CD4-positive, alpha-beta T cell treated with Interleukin-17A for 1 hour (primary cell): Measurements from ENCODE around the gene GRIP1.

Experiments used
- DNase-seq: peaks from one replicate; pipeline ENCODE4 v3.0.0-alpha.2; 2020

GRIP1 gene

DNA sequence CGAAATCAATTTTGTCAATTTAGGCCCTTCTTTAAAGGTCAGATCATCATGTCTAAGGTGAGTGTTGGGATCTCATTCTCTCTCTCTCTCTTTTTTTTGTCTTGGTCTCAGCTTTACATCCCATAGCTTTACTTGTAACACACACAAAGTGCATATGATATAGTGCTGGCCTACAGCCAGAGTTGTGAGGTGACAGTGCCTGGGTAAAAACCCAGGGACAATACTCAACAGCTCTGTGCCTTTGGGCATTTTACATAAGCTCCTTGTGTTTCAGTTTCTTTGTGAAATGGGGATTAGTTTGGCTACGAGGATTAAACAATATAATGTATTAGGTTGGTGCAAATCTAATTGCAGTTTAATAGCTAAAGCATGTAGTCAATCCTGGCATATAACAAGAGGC is 40.2 kb downstream of the GRIP1 start:
- DNase-seq = no peak

DNA sequence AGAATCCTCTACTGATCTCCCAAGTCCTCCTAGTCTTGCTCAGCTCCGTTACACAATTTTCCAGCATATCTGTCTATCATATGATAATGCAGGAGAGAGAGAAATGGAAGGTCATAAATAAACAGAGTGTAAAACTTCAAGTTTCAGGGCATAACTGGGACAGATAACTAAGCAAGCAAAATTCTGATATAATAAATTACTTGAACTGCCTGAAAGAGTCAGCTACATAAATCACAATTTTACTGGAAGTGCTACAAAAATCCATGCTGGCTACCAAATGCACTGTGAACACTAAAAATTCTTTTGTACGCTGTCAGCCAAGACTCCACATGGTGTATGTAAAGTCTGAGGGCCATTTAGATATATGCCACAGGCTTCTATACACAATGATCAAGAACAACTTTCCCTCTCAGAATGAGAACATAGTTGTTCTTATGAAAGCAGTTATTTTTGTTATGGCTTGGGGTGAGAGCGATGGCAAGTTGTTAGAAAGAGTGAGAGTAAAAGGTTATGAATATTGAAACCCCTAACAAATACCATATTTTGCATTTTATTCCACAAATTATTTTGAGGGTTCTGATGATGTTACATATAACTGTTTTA is 41.1 kb downstream of the GRIP1 start:
- DNase-seq = no peak

DNA sequence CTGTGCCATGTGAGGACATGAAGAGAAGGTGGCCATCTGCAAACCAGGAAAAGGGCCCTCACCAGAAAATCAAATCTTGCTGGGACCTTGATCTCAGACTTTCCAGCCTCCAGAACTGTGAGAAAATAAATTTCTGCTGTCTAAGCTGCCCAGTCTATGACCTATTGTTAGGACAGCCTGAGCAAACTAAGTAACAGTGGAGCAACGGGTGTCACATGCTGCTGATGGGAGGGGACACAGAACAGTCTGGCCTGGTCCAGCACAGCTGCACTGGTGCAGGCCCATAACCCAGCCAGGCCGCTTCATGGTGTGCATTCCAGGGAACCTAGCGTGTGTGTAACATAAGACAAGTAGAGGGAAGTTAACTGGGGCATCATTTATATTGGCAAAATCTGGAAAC is 42.1 kb downstream of the GRIP1 start:
- no peak for DNase-seq

DNA sequence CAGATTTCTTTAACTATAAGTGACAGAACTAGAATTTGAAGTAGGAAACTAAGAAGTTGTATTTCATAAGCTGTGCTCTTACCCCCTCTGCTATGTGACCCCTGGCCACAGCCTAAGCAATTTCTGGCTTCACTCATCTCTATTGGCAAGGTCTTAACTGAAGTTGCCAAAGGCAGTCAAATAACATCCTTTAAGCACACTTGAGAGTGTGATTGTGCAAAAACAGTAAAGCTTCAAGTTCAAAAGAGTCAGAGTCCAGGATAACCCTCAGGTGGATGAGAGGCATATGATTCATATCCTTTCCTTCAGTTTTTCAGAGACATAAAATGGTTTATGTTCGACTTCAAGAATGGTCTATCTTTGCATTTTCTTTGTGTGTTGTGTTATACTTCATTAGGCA is 45.2 kb downstream of the GRIP1 start:
- no peak for DNase-seq

DNA sequence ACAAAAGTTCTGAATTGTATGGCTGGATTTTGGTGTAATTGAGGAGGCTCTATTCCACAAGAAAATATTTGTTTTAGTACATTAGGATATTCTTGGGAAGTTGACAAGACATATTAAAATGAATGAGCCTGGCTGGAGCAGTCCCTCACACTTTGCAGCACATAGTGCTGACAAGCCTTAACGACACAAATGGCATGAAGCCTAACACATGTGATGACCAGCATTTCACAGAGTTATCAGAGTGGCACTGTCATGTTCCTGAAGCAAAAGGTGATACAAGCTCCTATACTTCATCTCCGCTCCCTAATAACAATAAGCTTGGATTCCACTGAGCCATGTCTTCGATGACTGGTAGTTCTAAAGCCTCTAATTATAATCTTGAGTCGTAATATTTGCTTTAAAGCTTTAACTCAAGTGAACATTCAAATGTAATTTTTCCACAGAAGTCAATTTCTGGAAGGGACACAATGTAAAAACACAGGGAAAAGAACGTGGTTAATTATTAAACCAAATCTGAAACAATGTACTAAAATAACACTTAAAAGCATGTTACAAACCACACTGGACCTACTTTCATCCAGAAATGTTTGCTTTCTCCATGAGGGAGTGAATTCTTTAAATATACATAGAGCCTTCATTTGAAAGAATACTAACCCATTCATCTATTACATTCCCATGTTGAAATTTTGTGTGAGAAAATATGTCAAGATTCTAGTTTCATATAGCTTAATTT is 49.6 kb downstream of the GRIP1 start:
- DNase-seq = no peak

DNA sequence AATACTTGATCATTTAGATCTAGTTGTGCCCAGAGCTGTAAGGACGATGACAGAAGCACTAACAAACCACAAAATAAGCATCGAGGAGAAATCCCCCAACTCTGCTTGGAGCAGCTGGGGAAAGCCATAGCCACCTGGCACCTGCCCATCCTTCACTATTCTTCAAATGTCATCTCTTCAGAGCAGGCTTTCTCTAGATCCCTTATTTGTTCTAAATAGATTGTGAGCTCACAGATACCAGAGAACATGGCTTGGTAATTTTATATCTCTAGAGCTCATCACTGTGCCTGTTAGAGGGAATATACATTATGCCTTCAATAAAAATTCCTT is 50.9 kb downstream of the GRIP1 start:
- DNase-seq = no peak

DNA sequence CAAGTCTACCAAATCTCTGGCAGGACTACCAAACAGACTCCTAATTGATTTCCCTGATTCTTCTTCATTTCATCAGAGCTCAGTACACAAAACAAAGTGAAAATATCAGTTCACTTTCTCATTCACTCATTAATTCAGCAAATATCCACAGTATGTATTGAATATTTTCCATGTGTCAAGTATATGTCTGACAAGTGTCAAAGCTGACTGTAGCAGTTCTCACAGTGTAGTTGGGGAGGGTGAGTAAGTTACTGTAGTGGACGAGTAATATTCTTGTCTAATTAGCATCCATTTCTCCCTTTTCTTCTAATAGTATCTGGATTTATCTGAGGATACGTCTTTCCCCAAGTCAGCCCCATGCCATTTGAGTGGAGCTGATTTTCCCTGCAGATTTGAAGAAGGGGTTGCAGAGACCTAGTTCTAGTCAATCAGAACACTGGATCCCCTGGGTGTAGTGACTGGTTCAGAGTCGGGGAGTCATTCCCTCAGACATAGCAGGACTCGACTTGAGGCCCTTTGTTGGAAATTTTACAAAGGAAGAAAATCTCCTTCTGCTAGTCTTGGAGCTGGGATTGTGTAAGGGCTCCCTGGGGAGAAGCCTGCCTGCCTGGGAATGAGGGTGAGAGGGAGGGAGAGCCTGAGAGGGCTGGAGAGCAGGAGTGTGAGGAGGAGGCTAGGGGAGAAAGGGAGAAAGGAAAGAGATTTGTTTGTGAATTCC is 51.4 kb downstream of the GRIP1 start:
- DNase-seq = no peak

DNA sequence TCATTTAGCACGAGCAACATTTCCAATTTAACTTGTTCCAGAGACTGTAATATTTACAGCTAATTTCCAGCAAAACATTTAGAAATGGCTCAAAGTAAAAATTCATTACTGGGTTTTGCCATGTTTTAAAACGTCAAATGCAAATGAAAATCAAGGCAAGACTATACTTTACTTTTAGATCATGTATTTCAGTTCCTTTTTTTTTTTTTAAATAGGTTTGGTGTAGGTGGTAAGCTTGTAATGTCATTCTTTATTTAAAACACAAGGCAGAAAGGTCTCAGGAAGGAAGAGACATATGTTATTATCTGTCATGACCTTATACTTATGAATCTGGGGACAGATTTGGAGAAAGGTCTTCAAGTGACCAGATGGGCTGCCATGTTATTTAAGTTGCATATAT is 54.1 kb downstream of the GRIP1 start:
- DNase-seq = no peak

DNA sequence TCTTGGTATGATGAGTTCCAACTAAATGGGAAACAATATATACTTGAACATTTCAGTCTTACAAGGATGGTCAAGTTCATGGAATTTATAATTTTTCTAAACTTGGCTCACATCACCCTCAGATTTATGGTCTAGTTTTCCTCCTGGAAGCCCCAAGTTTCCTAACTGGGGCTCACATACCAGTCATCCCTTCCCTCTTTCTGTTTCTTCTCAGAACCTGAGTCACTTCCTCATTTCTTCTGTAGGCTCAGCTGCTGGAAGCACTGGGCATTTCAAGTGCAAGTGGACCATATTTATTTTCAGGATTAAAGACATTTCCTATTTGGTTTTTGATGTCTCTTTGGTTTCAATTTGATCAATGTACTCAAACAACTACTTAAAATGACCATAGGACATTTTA is 55.4 kb downstream of the GRIP1 start:
- no peak for DNase-seq

DNA sequence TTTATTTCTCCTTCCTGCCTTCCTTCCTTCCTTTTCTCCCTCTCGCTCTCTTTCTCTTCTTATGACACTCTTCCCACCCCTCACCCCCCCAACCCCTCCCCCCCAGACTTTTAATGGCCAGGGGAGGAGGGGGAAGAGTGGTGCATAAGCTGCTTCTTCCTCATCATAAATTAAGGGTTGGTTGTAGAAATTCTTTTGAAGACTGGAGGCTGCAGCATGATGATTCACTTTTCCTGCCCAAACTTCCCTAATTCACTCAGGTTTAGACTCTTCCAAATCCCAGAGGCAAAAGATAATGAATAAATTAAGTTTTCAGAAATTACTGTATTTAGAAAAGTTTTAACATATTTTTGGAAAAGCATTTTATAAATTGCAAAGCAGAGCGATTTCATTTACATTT is 58.2 kb downstream of the GRIP1 start:
- no peak for DNase-seq

DNA sequence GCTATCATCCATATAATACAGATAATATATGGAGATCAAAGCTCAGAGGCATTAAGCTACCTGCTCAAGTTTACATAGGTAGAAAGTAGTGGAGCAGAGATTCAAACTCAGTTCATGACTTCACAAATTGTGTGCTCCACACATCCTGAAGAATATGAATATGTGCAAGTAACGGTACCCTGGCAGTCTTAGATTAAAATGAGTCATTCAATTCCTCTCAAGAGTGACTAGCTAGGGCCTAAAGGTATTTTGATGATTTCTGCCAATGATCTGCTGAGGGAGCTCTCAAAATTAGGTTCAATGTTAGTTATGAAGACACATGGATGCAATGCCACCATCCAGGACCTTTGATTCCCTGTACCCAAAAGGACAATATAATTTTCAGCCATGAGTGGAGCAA is 58.9 kb downstream of the GRIP1 start:
- no peak for DNase-seq

DNA sequence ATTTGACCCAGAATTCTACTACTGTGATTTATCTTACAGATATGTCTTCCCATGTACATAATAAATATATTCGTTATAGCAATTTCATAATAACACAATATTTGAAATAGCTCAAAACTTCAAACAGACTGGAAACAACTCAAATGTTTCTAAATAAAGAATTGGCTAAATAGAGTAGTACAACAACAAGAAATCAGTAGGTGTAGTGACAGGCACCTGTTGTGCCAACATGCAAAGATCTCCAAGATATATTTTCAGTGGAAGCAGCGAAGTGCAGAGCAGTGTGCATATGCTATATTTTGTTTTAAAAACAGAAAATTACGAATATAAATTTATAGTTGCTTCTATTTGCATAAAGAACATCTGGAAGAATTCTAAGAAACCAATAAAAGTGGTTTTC is 60.9 kb downstream of the GRIP1 start:
- no peak for DNase-seq

DNA sequence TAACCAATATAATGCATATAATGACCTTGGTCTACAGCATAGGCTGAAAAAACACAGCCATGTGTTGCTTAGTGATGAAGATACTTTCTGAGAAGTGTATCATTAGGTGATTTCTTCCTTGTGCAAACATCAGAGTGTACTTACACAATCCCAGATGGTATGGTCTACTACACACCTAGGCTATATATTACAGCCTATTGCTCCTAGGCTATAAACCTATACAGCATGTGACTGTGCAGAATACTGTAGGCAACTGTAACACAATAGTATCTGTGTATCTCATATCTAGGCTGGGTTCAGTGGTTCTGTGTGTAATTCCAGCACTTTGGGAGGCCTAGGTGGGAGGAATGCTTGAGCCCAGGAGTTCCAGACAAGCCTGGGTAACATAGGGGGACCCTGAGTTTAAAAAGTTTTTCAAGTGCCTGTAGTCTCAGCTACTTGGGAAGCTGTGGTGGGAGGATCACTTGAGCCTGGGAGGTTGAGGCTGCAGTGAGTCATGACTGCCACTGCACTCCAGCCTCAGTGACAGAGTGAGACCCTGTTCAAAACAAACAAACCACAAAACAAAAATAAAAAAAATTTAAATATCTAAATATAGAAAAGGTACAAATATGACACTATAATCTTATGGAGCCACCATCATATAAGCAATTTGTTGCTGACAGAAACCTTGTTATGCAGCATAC is 66.6 kb downstream of the GRIP1 start:
- DNase-seq = no peak

DNA sequence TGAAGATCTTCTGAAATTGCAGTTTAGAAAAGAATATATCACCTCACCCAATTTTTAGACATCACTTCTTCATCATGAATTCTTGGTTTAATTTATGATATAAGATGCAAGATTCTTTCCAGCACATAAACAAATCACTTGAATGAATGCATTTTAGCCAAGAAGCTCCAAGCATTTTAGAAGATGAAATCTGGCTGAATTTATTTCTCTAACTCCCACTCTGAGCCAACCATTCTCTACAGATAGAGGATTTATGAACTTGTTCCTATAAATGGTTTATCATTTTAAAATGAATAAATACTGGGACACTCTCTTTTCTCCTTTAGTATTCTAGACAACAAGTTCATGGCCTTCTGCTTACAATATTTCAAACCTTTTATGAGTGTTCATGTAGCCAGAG is 71.7 kb downstream of the GRIP1 start:
- no peak for DNase-seq

DNA sequence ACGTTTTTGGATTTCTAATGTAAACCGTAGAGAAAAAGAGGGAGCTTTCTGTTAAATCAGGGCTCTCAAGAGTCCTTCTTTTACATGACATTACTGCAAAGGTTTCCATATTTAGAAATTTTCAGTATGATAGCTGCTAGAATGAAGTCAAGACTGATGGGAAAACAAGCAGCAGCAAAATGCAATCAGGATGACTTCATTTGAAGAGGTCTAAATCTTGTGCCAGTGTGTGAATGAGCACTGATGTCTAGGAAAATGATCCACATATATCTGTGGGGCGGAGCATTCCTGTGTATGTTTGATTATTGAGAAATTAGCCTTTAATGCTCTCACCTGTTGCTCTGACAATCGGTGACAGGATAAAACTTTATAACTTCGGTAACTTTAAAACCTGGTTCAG is 73.6 kb downstream of the GRIP1 start:
- no peak for DNase-seq

DNA sequence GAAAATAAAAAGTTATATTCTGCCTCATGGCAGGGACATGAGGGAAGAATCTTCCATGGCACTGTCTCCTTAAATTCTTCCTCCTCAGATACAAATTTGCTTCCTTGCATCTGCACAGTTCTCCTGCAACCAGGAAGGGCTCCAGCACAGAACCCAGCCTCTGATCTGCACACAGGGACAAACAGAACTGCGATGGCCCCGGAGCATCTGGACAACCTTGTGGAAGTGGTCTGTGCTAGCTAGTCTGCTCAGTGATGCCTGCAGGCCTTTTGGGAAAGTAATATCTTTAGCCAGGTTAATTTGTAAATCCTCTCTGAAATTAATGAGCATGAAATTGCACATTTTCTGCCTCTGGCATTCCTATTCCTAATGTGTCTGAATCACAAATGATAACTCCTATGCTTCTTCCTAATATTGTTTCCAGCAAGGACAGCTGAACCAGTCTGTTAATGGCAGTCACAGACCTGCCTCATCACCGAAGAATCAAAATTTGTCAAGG is 74.8 kb downstream of the GRIP1 start:
- no peak for DNase-seq

DNA sequence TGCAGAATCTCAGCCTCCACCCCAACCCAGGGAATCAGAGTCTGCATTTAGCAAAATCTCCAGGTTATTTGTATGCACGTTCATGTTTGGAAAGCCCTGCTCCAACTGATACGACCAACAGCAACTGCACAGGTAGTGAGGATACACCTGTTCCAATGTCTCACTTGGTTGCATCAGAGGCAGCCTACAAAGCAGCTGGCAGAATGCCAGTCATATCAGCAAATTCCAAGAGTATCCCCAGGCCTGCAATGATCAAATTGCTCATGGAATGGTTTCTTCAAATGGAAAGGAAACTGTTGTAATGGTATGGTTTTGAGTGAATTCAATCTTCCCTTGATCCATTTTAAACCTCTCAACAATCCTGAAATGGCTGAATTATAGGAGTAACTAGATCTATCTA is 75.4 kb downstream of the GRIP1 start:
- DNase-seq = no peak

DNA sequence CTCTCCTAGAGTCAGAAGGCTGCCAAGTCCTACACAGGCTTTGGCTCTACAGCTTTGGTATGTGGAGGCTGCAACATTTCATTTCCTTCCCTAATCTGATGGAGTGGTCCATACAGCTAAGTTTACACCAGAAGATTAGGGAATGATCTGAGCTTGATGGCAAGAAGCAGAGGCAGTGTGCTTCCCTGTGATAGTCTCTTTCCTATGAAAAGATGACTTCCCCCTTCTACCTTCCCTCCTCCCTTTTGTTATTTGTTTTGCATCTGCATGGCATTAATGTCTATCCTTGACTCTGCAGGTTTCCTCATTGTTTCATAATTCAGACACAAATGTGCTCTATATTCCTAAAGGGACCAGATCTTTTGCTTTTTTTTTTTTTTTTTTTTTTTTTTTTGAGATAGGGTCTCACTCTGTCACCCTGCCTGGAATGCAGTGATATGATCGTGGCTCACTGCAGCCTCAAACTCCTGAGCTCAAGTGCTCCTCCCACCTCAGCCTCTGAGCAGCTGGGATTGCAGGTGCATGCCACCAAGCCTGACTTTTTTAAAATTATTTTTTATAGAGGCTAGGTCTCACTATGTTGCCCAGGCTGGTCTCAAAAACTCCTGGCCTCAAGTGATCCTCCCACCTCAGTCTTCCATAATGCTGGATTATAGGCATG is 76.3 kb downstream of the GRIP1 start:
- no peak for DNase-seq

DNA sequence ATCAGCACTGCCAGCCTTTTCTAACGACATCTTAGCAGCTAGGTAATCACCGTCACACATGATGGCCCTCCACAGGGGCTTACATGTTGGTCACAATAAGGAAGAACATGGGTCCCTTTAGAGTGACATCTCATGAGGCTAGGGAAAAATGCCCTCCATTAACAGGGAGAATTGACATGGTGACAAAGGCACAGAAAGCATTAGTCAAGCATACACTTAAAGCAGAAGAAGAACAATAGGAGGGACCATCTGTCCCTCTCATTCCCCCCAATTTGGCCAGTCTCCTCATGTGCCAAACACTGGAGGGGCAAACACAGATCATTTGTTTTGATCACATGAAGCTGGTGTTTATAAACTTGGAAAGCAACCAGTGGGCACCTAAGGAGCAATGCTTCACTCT is 78.0 kb downstream of the GRIP1 start:
- no peak for DNase-seq

DNA sequence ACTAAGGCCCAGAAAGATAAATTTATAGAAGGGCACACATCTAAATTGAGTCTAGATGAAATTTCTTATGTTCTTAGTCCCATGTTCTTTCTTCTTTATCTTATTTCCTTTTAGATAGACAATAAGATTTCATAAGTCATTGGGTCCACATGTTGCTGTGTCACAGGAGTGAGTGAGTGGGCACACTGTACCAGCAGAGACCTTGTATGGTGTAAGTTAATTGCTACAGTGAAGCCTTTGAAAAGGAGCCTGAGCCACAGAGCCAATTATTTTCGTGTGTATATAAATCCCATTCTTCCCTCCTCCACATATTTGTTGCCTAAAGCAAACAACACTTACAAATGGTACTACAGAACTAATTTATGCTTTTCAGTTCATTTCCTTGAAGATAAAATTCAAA is 79.1 kb downstream of the GRIP1 start:
- no peak for DNase-seq

DNA sequence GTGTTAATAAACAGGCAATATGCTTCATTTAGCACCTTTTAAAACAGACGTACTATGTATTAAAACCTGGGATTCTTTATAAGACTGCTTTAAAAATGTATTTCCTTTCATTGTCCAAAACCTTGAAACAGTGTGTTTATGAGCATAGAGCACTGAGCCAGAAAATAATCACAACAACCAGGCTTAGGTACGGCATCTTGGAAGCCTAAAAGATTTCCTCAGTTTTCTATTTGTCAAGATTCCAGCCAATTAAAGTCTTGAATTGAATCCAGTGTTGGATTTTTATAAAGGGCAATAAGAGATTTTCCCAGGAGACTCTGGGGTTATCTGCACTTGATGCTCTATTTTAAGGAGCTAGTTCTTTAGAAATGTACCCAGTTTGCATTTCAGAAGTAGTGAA is 80.3 kb downstream of the GRIP1 start:
- no peak for DNase-seq

DNA sequence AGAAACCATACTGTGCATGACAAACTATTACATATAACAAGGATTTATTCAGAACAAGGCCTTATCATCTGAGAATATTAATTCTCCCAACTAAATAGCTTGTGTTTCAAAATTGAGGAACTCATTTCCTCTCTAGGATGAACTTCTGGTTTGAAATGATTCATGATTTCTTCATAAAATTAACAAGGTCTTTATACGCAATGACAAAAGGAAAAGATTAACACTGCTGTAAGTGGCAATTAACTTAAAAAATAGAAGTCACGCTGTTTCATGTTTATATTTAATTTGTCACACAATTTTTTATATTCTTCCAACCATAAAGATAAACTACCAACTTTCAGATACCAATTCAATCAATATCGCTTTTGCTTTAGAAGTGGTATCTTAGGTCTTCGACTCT is 80.8 kb downstream of the GRIP1 start:
- no peak for DNase-seq

DNA sequence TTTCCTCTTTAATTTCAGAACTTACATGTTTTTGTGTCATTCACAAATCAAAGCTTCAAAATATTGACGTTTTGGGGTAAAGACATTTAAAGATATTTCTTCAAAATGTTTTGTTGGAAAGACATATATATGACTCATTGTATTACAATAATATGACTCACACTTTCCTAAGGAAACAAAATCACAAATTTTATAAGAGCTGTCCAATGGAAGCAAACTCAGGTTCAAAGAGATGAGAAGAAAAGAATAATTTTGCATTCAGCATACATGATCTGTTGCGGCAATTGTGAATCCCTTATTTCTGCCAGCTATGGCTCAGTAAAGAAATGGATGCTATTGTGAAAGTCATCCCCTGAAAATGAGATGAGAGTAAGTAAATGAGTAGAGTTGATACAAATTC is 82.7 kb downstream of the GRIP1 start:
- DNase-seq = no peak
